B cell (primary cell): ENCODE measurements around the gene GPR108. TPM values are rescaled to one million over a fixed set of nuclear protein-coding genes. Genes with fewer than 3 reads are reported as not detected.

Experiments
- ATAC-seq: fragments of 200-7000 bp; cut with Tn5 transposase; one replicate; pipeline ENCODE4 v1.10.0; 2021; ENCODE audit warnings: low read depth, mild to moderate bottlenecking, moderate number of reproducible peaks, moderate library complexity
- CTCF ChIA-PET: fragments of 350-600 bp; sonication (Branson Sonifier 250); formaldehyde crosslinking; loops from one replicate; lab custom pipeline; 2021; ENCODE audit warnings: antibody characterized with exemption, inconsistent platforms; lab: Charles Lee
- POLR2A ChIA-PET: fragments of 350-600 bp; sonication (Branson Sonifier 250); formaldehyde crosslinking; loops from one replicate; lab custom pipeline; 2021; ENCODE audit warnings: antibody characterized with exemption; lab: Charles Lee
- DNase-seq: peaks from one replicate; pipeline ENCODE4 v3.0.0; 2013
- H2AFZ ChIP-seq: 2 replicates; pipeline ENCODE4 v1.6.1; 2012; ENCODE audit warnings: mild to moderate bottlenecking, low read depth, low read length; ENCODE audit not compliant: insufficient read depth, poor library complexity, severe bottlenecking
- H3K27ac ChIP-seq, 2 donors: 1 replicate in 1 of 2; 2 replicates in 1 of 2; pipeline ENCODE4 v1.5.1; 2012 to 2013; ENCODE audit warnings: low read length in 2 of 2, mild to moderate bottlenecking in 2 of 2, moderate library complexity in 1 of 2
- H3K27me3 ChIP-seq, 4 experiments: fragments of 200-600 bp in 1 of 4; sonication (generic) in 1 of 4; replicated peaks in 1 of 4; 1 replicate in 2 of 4; 2 replicates in 2 of 4; pipeline versions ENCODE4 v1.6.1 to v1.7.0; 2013 to 2016; ENCODE audit warnings: low read length in 3 of 4, mild to moderate bottlenecking in 2 of 4, mixed read lengths in 1 of 4, moderate library complexity in 1 of 4; ENCODE audit not compliant: insufficient read depth in 4 of 4, control insufficient read depth in 3 of 4; ENCODE audit errors: control extremely low read depth in 1 of 4
- H3K36me3 ChIP-seq, 2 experiments: replicated peaks in 1 of 2; 1 replicate in 1 of 2; 2 replicates in 1 of 2; pipeline versions ENCODE4 v1.6.1 to v1.7.1; 2013; ENCODE audit warnings: low read length in 1 of 2; ENCODE audit not compliant: insufficient read depth in 2 of 2, control insufficient read depth in 1 of 2; ENCODE audit errors: control extremely low read depth in 1 of 2, extremely low read depth in 1 of 2
- H3K4me1 ChIP-seq, 2 donors: fragments of 200-600 bp in 1 of 2; sonication (generic) in 1 of 2; 1 replicate in 1 of 2; 2 replicates in 1 of 2; pipeline versions ENCODE4 v1.5.1 to v1.6.1; 2013 to 2017; ENCODE audit warnings: low read length in 2 of 2; ENCODE audit not compliant: control insufficient read depth in 2 of 2, insufficient read depth in 2 of 2
- H3K4me2 ChIP-seq: replicated peaks from 2 replicates; pipeline ENCODE3; 2012; ENCODE audit warnings: mild to moderate bottlenecking, low read depth, low read length; ENCODE audit not compliant: poor library complexity, severe bottlenecking
- H3K4me3 ChIP-seq, 5 experiments: fragments of 200-600 bp in 1 of 5; sonication (generic) in 1 of 5; 1 replicate in 3 of 5; 2 replicates in 2 of 5; pipeline versions ENCODE4 v1.5.1 to v1.7.0; 2011 to 2016; ENCODE audit warnings: low read length in 4 of 5, mild to moderate bottlenecking in 4 of 5, low read depth in 2 of 5, control low read depth in 1 of 5, moderate library complexity in 1 of 5; ENCODE audit not compliant: insufficient read depth in 1 of 5; ENCODE audit errors: control extremely low read depth in 1 of 5, extremely low read depth in 1 of 5
- H3K79me2 ChIP-seq: fragments of 200-600 bp; sonication (generic); one replicate; pipeline ENCODE4 v1.6.0; 2016; ENCODE audit warnings: low read length; ENCODE audit not compliant: control insufficient read depth, insufficient read depth
- H3K9ac ChIP-seq: fragments of 200-600 bp; sonication (generic); 2 replicates; pipeline ENCODE4 v1.6.1; 2017; ENCODE audit warnings: mild to moderate bottlenecking, low read length, moderate library complexity
- H3K9me3 ChIP-seq, 3 donors: one replicate each; pipeline versions ENCODE4 v1.6.1 to v1.7.1; 2013; ENCODE audit warnings: low read length in 2 of 3; ENCODE audit not compliant: control insufficient read depth in 2 of 3, insufficient read depth in 1 of 3; ENCODE audit errors: control extremely low read depth in 1 of 3
- H4K20me1 ChIP-seq: 2 replicates; pipeline ENCODE4 v1.6.0; 2012; ENCODE audit warnings: mild to moderate bottlenecking, low read length; ENCODE audit not compliant: insufficient read depth, control insufficient read depth, poor library complexity, severe bottlenecking
- H3K27ac Mint-ChIP-seq: one replicate; pipeline ENCODE4 v1.8.0; 2021; ENCODE audit warnings: mixed read lengths
- H3K27me3 Mint-ChIP-seq: one replicate; pipeline ENCODE4 v1.8.0; 2021; ENCODE audit warnings: mixed read lengths
- H3K4me1 Mint-ChIP-seq: one replicate; pipeline ENCODE4 v1.8.0; 2021; ENCODE audit warnings: mixed read lengths
- H3K4me3 Mint-ChIP-seq: one replicate; pipeline ENCODE4 v1.8.0; 2021; ENCODE audit warnings: mixed read lengths
- H3K9me3 Mint-ChIP-seq: one replicate; pipeline ENCODE4 v1.8.0; 2022; ENCODE audit warnings: mixed read lengths; ENCODE audit not compliant: insufficient read depth
- EZH2 ChIP-seq: IDR thresholded peaks from 2 replicates; pipeline ENCODE4 v1.6.1; 2012; ENCODE audit warnings: borderline replicate concordance, low read depth, mild to moderate bottlenecking, moderate library complexity, low read length; ENCODE audit not compliant: insufficient read depth, poor library complexity, severe bottlenecking
- WGBS: methylation state at CpG from one replicate; pipeline ENCODE4 v1.1.5; 2013; ENCODE audit warnings: missing lambda C conversion rate; ENCODE audit not compliant: insufficient coverage; 5-methylcytosine and 5-hydroxymethylcytosine counted together
- intact Hi-C: fragments of 100-400 bp; cut with micrococcal nuclease; formaldehyde crosslinking; loops from one replicate; pipeline ENCODE4 v1.10.0; 2022
- polyA plus RNA-seq: library from polyadenylated mRNA; depleted of rRNA; stranded (reverse); fragments of >200 nt; gene quantifications from 2 replicates; pipeline ENCODE4 v1.2.3, GENCODE V29; 2012
- total RNA-seq, 2 donors: library from RNA; stranded (reverse); fragments of 120-200 nt in 1 of 2; gene quantifications; 1 replicate in 1 of 2; 2 replicates in 1 of 2; pipeline versions ENCODE4 v1.2.3 to v1.2.4, GENCODE V29; 2013 to 2022
- TF ChIP-seq, protein P1 (sequence below): fragments of 200-600 bp; IDR thresholded peaks from one replicate; pipeline ENCODE4 v1.8.0; 2022; ENCODE audit warnings: antibody characterized with exemption, mild to moderate bottlenecking

GPR108 gene
- total and polyA plus RNA-seq, 2 donors (not counting 1 experiment from before 2014, with no cell fraction given) = 79.0 to 82.5 TPM

DNA sequence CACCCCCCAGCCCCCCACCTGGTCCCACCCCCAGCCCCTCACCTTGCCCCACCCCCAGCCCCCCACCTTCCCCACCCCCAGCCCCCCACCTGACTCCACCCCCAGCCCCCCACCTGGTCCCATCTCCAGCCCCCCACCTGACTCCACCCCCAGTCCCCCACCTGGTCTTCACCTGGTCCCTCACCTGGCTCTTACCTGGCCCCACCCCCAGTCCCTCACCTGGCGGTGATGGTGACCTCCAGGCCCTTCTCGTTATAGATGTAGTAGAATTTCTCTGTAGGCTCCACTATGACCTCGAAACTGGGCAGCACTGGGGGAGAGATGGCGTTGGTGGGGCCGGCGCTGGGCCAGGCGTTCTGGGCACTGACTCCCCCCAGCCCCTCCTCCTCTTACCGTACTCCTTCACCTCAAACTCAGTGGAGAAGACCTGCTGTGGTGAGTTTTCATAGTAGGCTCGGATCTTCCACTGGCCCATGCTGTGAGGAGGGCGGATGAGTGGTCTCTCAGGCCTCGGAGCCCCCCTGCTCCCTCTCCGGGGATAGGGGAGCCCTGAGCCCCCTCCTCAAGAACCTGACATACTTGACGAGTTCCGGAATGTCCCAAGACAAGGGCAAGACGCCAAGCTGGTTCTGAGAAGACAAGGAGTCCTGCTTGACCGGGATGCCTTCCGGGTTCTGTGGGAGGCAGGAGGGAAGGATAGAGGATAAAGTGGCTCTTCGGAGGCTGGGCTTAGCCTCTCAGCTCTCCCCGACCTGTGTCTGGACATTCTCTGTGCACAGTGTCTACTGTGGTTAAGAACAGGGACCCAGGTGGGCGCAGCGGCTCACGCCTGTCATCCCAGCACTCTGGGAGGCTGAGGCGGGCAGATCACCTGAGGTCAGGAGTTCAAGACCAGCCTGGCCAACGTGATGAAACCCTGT, 23.3 kb downstream of the GPR108 start:
- H3K4me3 ChIP-seq = no peak overlapping the region
- no peak overlapping the region for H3K9ac ChIP-seq
- Mint-ChIP-seq H3K4me3 (no peak overlapping the region), H3K27me3 (peaks cover 26% of the 10 kb centered on the region), H3K4me1 (peaks cover 12% of the 10 kb centered on the region), H3K9me3 (peaks cover 3% of the 10 kb centered on the region), H3K27ac (no peak overlapping the region)
- no peak overlapping the region for H3K4me2 ChIP-seq
- no peaks in the 10 kb centered on the region for H3K79me2 ChIP-seq
- 71% methylated on average over 10 of the region's 24 CpGs for WGBS
- no peak for TF ChIP-seq EZH2
- TF ChIP-seq, protein P1, sequence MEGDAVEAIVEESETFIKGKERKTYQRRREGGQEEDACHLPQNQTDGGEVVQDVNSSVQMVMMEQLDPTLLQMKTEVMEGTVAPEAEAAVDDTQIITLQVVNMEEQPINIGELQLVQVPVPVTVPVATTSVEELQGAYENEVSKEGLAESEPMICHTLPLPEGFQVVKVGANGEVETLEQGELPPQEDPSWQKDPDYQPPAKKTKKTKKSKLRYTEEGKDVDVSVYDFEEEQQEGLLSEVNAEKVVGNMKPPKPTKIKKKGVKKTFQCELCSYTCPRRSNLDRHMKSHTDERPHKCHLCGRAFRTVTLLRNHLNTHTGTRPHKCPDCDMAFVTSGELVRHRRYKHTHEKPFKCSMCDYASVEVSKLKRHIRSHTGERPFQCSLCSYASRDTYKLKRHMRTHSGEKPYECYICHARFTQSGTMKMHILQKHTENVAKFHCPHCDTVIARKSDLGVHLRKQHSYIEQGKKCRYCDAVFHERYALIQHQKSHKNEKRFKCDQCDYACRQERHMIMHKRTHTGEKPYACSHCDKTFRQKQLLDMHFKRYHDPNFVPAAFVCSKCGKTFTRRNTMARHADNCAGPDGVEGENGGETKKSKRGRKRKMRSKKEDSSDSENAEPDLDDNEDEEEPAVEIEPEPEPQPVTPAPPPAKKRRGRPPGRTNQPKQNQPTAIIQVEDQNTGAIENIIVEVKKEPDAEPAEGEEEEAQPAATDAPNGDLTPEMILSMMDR = no peak
- ATAC-seq = no peak
- H3K36me3 ChIP-seq = no peaks in the 10 kb centered on the region
- H2AFZ ChIP-seq = no peak overlapping the region
- no peak overlapping the region for H3K27ac ChIP-seq
- H4K20me1 ChIP-seq = no peaks in the 10 kb centered on the region
- H3K27me3 ChIP-seq = peaks cover 0 to 19% (median 3%) of the 10 kb centered on the region in 4 experiments
- CTCF ChIA-PET = no interaction called here
- DNase-seq = no peak
- intact Hi-C loops = no loop called here
- peaks cover 0 to 3% (median 0%) of the 10 kb centered on the region in 3 donors for H3K9me3 ChIP-seq
- peaks cover 3 to 11% of the 10 kb centered on the region in 2 donors for H3K4me1 ChIP-seq
- POLR2A ChIA-PET = no interaction called here
